IMR-90 (cell line): ENCODE measurements around the gene CCR8. TPM values are rescaled to one million over a fixed set of nuclear protein-coding genes. Genes with fewer than 3 reads are reported as not detected.

Source experiments
- ATAC-seq: fragments of 200-7000 bp; cut with Tn5 transposase; 2 replicates; pipeline ENCODE4 v1.9.1; 2020; ENCODE audit warnings: low read depth, mild to moderate bottlenecking, moderate library complexity
- BruUV-seq: library from RNA; stranded (reverse); fragments of 400-500 nt; replicated peaks from 2 replicates; lab custom pipeline; 2021; lab: Mats Ljungman, UMichigan
- CTCF ChIA-PET: fragments of 300-600 bp; formaldehyde crosslinking; extraction: SDS; loops from one replicate; lab custom pipeline; 2021; ENCODE audit warnings: antibody characterized with exemption; lab: Yijun Ruan, JAX
- POLR2A ChIA-PET: fragments of 300-600 bp; sonication (Branson Sonifier 250); formaldehyde crosslinking; loops from one replicate; lab custom pipeline; 2022; ENCODE audit warnings: antibody characterized with exemption; ENCODE audit not compliant: unreplicated experiment; lab: Charles Lee
- DNase-seq: peaks from one replicate; pipeline ENCODE4 v3.0.0; 2013
- H2AFZ ChIP-seq: replicated peaks from 2 replicates; pipeline ENCODE3; 2013; ENCODE audit warnings: low read length, mild to moderate bottlenecking; ENCODE audit not compliant: poor library complexity
- H2AK5ac ChIP-seq: 2 replicates; pipeline ENCODE4 v1.6.1; 2013; ENCODE audit warnings: low read depth, low read length, inconsistent platforms
- H2AK9ac ChIP-seq: replicated peaks from 2 replicates; pipeline ENCODE3; 2013; ENCODE audit warnings: mild to moderate bottlenecking, low read depth, low read length, moderate library complexity; ENCODE audit not compliant: poor library complexity
- H2BK120ac ChIP-seq: 2 replicates; pipeline ENCODE4 v1.6.1; 2013; ENCODE audit warnings: low read depth, low read length, inconsistent platforms
- H2BK15ac ChIP-seq: 3 replicates; pipeline ENCODE4 v1.6.1; 2013; ENCODE audit warnings: low read depth, low read length, inconsistent platforms
- H2BK20ac ChIP-seq: 2 replicates; pipeline ENCODE4 v1.6.1; 2013; ENCODE audit warnings: low read depth, mild to moderate bottlenecking, inconsistent platforms, low read length, moderate library complexity
- H2BK5ac ChIP-seq: 2 replicates; pipeline ENCODE4 v1.6.1; 2013; ENCODE audit warnings: mild to moderate bottlenecking, low read depth, low read length, inconsistent platforms; ENCODE audit not compliant: poor library complexity, severe bottlenecking
- H3K14ac ChIP-seq: replicated peaks from 2 replicates; pipeline ENCODE4 v1.6.1; 2013; ENCODE audit warnings: low read depth, low read length, inconsistent platforms
- H3K18ac ChIP-seq: 2 replicates; pipeline ENCODE4 v1.6.1; 2013; ENCODE audit warnings: low read depth, low read length, control low read depth
- H3K23ac ChIP-seq: 2 replicates; pipeline ENCODE4 v1.6.1; 2013; ENCODE audit warnings: low read depth, low read length, inconsistent platforms
- H3K27ac ChIP-seq: 2 replicates; pipeline ENCODE4 v1.5.1; 2013; ENCODE audit warnings: mild to moderate bottlenecking, control low read depth, low read length; ENCODE audit not compliant: insufficient read depth
- H3K27me3 ChIP-seq: 2 replicates; pipeline ENCODE4 v1.6.1; 2013; ENCODE audit warnings: low read length; ENCODE audit not compliant: control insufficient read depth, insufficient read depth
- H3K36me3 ChIP-seq: 2 replicates; pipeline ENCODE4 v1.6.1; 2013; ENCODE audit warnings: low read length, mixed read lengths; ENCODE audit not compliant: control insufficient read depth, insufficient read depth
- H3K4ac ChIP-seq: 2 replicates; pipeline ENCODE4 v1.6.1; 2013; ENCODE audit warnings: low read depth, low read length, inconsistent platforms
- H3K4me1 ChIP-seq: 2 replicates; pipeline ENCODE4 v1.6.1; 2013; ENCODE audit warnings: low read length, mixed read lengths; ENCODE audit not compliant: control insufficient read depth, insufficient read depth
- H3K4me2 ChIP-seq: 2 replicates; pipeline ENCODE4 v1.6.1; 2013; ENCODE audit warnings: low read depth, mild to moderate bottlenecking, control low read depth, low read length, moderate library complexity
- H3K4me3 ChIP-seq: 2 replicates; pipeline ENCODE4 v1.5.1; 2013; ENCODE audit warnings: low read depth, mild to moderate bottlenecking, control low read depth, low read length, moderate library complexity; ENCODE audit not compliant: insufficient read depth
- H3K56ac ChIP-seq: 2 replicates; pipeline ENCODE4 v1.6.1; 2013; ENCODE audit warnings: low read length, inconsistent platforms; ENCODE audit not compliant: insufficient read depth; ENCODE audit errors: extremely low read depth
- H3K79me1 ChIP-seq, 2 experiments: 2 replicates each; pipeline ENCODE4 v1.6.1; 2013; ENCODE audit warnings: low read length in 2 of 2, inconsistent platforms in 1 of 2, low read depth in 1 of 2
- H3K9ac ChIP-seq: 2 replicates; pipeline ENCODE4 v1.6.1; 2013; ENCODE audit warnings: low read depth, low read length, control low read depth
- H3K9me1 ChIP-seq: 2 replicates; pipeline ENCODE4 v1.6.1; 2013; ENCODE audit warnings: low read length, inconsistent platforms; ENCODE audit not compliant: insufficient read depth
- H3K9me3 ChIP-seq: 2 replicates; pipeline ENCODE4 v1.6.1; 2013; ENCODE audit warnings: low read length; ENCODE audit not compliant: control insufficient read depth, insufficient read depth
- H4K20me1 ChIP-seq: 2 replicates; pipeline ENCODE4 v1.6.1; 2013; ENCODE audit warnings: low read length, inconsistent platforms; ENCODE audit not compliant: insufficient read depth
- H4K5ac ChIP-seq: 2 replicates; pipeline ENCODE4 v1.6.1; 2013; ENCODE audit warnings: mild to moderate bottlenecking, low read depth, low read length, control low read depth
- H4K8ac ChIP-seq, 2 experiments: 2 replicates each; pipeline ENCODE4 v1.6.1; 2013; ENCODE audit warnings: low read depth in 2 of 2, low read length in 2 of 2, control low read depth in 1 of 2, inconsistent platforms in 1 of 2
- H4K91ac ChIP-seq: 2 replicates; pipeline ENCODE4 v1.6.1; 2013; ENCODE audit warnings: low read depth, low read length, inconsistent platforms; ENCODE audit not compliant: insufficient read depth
- CHD1 ChIP-seq: IDR thresholded peaks from 2 replicates; pipeline ENCODE4 v1.6.1; 2012; ENCODE audit warnings: low read depth, low read length, improper control_type of control experiment
- CTCF ChIP-seq: conservative IDR thresholded peaks from 2 replicates; pipeline ENCODE4 v1.5.1; 2012; ENCODE audit warnings: mild to moderate bottlenecking, low read depth, low read length, improper control_type of control experiment
- RAD21 ChIP-seq: IDR thresholded peaks from 2 replicates; pipeline ENCODE4 v1.6.1; 2012; ENCODE audit warnings: low read length, improper control_type of control experiment
- SMC3 ChIP-seq: fragments of 150-350 bp; IDR thresholded peaks from 2 replicates; pipeline ENCODE4 v1.6.1; 2016; ENCODE audit warnings: low read depth, mild to moderate bottlenecking, antibody characterized with exemption, low read length, moderate library complexity
- WGBS, 2 experiments: methylation state at CpG; one replicate each; pipeline versions ENCODE4 v1.1.5 to v1.1.7; 2013; ENCODE audit warnings: missing lambda C conversion rate in 2 of 2; ENCODE audit not compliant: insufficient read length in 1 of 2; ENCODE audit errors: extremely low coverage in 2 of 2; 5-methylcytosine and 5-hydroxymethylcytosine counted together
- dilution Hi-C: fragments of 300-500 bp; cut with HindIII; formaldehyde crosslinking; loops from one replicate; pipeline ENCODE4 v1.14.3; 2018; ENCODE audit warnings: low sequenced_read_pairs; ENCODE audit not compliant: unreplicated experiment
- in situ Hi-C: fragments of 300-500 bp; cut with MboI; formaldehyde crosslinking; loops from 3 replicates; pipeline ENCODE4 v1.14.3; 2019; ENCODE audit warnings: low sequenced_read_pairs, inconsistent platforms, mixed read lengths
- intact Hi-C: fragments of 100-400 bp; cut with micrococcal nuclease; formaldehyde crosslinking; loops from 2 replicates; pipeline ENCODE4 v1.10.0; 2022
- polyA plus RNA-seq, 3 experiments: library from polyadenylated mRNA; depleted of rRNA; stranded (reverse); fragments of >200 nt; gene quantifications; 2 replicates each; pipeline ENCODE4 v1.2.3, GENCODE V29; 2012; ENCODE audit warnings: low replicate concordance in 1 of 3
- total RNA-seq: library from RNA; depleted of rRNA; stranded (reverse); fragments of >200 nt; gene quantifications from 2 replicates; pipeline ENCODE4 v1.2.3, GENCODE V29; 2012

CCR8 gene
- total and polyA plus RNA-seq, 2 of the 4 experiments (the other 2 are of a cell fraction) = not detected

GRCh38 chr3:39291903-39292329 is 37.6 kb upstream of the CCR8 start:
- intact Hi-C loops = loop anchor here (1.0 kb wide), 1 partner anchor 166 kb away; no protein-coding TSS in a partner anchor
- ATAC-seq = peak; percentile 73

More at GRCh38 chr3:39291903-39292329, 37.6 kb upstream of the CCR8 start:
- peak overlapping the region; percentile 54 for H2AFZ ChIP-seq
- peak overlapping the region; percentile 83 for H2AK9ac ChIP-seq
- H3K27me3 ChIP-seq = peaks cover 2% of the 10 kb centered on the region; the same call in 1 of the 2 replicates
- no peak overlapping the region for H3K9ac ChIP-seq
- no peak overlapping the region for H3K56ac ChIP-seq
- no peak overlapping the region for H3K4me2 ChIP-seq
- no peaks in the 10 kb centered on the region for H3K4me1 ChIP-seq
- no peak overlapping the region for H2BK20ac ChIP-seq
- no peaks in the 10 kb centered on the region; the same call in 1 of the 2 replicates for H4K20me1 ChIP-seq
- H2AK5ac ChIP-seq = no peak overlapping the region
- H4K5ac ChIP-seq = no peak overlapping the region
- no peak overlapping the region for H3K4ac ChIP-seq
- H2BK5ac ChIP-seq = no peak overlapping the region
- no peaks in the 10 kb centered on the region for H3K9me1 ChIP-seq
- WGBS, 2 experiments = 7% methylated on average over 3 of the region's 5 CpGs; no CpG with 5 or more reads in 1 of the 2 experiments
- CTCF ChIA-PET = interaction anchor here (0.6 to 4.4 kb wide), 18 partner anchors 9 to 306 kb away, joined by 3 to 41 read pairs (median 4); partner anchors contain the start of gene XIRP1
- H3K14ac ChIP-seq = no peak overlapping the region
- no peak overlapping the region for H3K23ac ChIP-seq
- H3K79me1 ChIP-seq = no peaks in the 10 kb centered on the region
- no peak overlapping the region for H4K91ac ChIP-seq
- H3K4me3 ChIP-seq = no peak overlapping the region
- TF ChIP-seq CTCF (peak; percentile 78), SMC3 (peak; percentile 78), RAD21 (peak; percentile 80), CHD1 (no peak)
- no peak overlapping the region for H3K27ac ChIP-seq
- peak; percentile 30 for DNase-seq
- H4K8ac ChIP-seq = no peak overlapping the region
- H3K18ac ChIP-seq = no peak overlapping the region
- dilution Hi-C loops = no loop called here
- POLR2A ChIA-PET = no interaction called here
- no peak overlapping the region for H2BK15ac ChIP-seq
- H3K9me3 ChIP-seq = no peaks in the 10 kb centered on the region
- in situ Hi-C loops = no loop called here
- H2BK120ac ChIP-seq = no peak overlapping the region
- no TSS peak for BruUV-seq
- H3K36me3 ChIP-seq = no peaks in the 10 kb centered on the region
